ENCODE measurements around the gene PGM2L1.
A peak's percentile ranks its signal among the peaks of the same experiment; 100 is the strongest.

PGM2L1 gene

DNA sequence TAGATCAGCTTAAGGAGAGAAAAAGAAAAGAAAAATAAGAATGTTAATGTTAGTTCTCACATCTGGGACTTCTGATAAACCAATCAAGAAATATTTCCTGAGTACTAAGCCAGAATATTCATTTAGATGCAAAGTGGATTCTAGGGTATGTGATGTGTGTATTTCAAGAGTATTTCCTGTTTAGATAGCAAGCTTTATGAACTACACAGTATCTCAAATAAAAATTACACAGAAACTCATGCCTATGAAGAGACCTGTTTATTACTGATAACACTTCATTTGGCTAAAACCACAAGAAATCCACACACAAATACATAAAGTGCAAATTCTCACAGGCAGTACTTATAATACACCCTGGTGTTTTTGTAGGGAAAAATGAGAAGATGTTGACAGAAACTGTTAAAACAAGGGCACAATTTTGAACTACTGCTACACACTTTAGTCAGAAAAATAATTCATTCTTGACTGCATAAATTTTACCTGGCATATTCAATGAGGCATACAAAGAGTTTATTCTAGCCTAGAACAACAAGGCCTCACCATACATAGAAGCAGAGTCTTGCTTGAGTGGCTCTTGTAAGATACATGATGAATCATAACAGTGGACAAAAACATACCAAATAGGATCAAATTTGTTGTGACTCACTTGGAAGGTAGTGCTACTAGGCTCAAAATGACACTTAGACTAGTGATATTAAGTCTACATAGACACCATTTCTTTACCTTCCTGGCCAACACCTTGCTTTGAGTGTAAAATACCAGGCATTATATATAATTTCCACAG lies 68.0 kb downstream of the PGM2L1 start:
- FAIRE-seq (no peak), DNase-seq (ENCODE audit: insufficient read length) (no peak)
- TF ChIP-seq TAF1 (IDR thresholded peaks at IDR 0.05; ENCODE audit: borderline replicate concordance, low read depth, low read length), result no peak

DNA sequence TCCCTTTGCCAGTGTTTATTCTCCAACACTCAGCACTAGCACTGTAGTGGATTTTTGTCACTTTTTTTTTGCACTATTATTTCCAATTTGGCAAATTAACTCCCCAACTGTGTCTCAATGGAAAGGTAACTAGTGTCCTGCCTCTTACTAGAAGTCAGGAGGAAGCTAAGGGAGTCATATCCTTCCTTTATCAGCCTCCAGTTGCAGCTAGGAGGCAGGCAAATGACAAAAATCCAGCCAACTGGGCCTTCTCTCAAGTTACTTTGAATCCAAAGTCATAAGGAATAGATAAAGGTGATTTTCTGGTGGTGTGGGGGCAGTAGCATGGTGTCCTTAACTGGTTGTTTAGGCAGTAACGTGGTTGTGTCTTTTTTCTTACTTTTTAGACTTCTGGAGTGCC lies 71.2 kb downstream of the PGM2L1 start:
- DNase-seq (ENCODE audit: insufficient read length) (no peak), FAIRE-seq (no peak)
- TF ChIP-seq TAF1 (IDR thresholded peaks at IDR 0.05; ENCODE audit: borderline replicate concordance, low read depth, low read length) (no peak), POLR2AphosphoS5 (IDR thresholded peaks at IDR 0.05; ENCODE audit: low read depth, low read length) (no peak), POLR2A (IDR thresholded peaks at IDR 0.05; ENCODE audit: low read depth, low read length) (no peak)

DNA sequence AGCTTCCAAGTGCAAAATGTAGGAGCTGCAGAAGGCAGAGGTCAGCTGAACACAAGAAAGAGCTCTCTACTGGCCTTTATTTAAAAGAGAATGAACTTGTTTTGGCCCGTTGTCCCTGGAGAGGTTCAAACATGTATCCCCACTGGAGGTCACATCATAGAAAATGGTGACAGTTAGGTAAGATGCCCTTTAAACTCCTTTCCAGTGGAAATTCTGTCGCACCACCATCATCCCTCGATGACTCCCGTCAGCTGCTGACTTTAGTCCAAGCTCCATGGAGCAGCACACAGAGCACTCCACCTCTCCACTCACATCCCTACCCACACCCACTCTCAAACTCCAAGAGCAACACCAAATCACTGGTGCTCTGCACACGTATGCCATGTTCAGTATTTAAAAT lies 71.6 kb downstream of the PGM2L1 start:
- FAIRE-seq, result no peak
- DNase-seq (ENCODE audit: insufficient read length), result no peak
- no peak for TF ChIP-seq TAF1 (IDR thresholded peaks at IDR 0.05; ENCODE audit: borderline replicate concordance, low read depth, low read length)
- no peak for TF ChIP-seq POLR2A (IDR thresholded peaks at IDR 0.05; ENCODE audit: low read depth, low read length)
- TF ChIP-seq POLR2AphosphoS5 (IDR thresholded peaks at IDR 0.05; ENCODE audit: low read depth, low read length), result no peak

DNA sequence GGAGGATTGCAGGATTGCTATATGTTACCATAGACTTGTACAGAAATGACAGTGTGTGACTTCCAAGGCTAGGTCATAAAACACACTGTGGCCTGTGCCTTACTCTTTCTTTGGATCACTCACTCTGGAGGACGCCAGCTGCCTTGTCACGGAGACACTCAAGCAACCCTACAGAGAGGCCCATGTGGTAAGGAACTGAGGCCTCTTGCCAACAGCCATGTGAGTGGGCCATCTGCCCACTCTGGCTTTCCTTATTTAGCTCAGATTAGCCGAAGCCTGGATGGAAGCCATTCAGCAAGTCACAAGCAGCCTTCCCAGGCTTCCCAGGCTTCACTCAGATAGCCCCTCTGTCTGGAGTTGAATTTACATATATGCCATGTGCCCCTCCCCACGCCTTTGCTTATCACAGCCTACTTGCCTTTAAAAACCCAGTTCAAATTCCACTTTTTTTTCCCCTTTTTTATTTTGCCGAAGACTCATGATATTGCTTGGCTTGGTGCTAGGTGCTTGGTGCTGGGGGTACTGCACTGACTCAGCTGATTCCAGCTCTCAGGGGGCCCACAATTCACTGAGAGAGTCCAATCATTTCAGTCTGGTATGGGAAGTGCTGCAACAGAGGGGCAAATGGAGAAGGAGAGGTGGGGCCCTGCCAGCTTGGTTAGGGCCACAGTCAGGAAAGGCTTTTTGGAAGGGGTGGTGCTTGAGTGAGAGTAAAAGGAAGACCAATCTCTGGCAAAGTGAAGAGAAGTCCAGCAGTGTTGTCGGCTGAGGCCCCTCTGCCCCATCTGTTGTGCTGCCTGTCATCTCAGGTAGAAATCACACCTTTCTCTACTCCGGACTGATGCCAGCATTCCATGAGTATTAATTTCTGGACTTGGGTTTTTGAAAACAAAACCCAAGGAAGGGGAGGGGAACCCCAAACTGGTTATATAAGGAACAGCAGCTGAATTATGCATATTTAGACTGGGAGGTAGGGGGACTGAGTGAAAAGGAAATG lies 72.3 kb downstream of the PGM2L1 start:
- TF ChIP-seq POLR2AphosphoS5 (IDR thresholded peaks at IDR 0.05; ENCODE audit: low read depth, low read length), result no peak
- TF ChIP-seq TAF1 (IDR thresholded peaks at IDR 0.05; ENCODE audit: borderline replicate concordance, low read depth, low read length), result no peak
- TF ChIP-seq POLR2A (IDR thresholded peaks at IDR 0.05; ENCODE audit: low read depth, low read length), result no peak
- FAIRE-seq, result no peak
- no peak for DNase-seq (ENCODE audit: insufficient read length)

DNA sequence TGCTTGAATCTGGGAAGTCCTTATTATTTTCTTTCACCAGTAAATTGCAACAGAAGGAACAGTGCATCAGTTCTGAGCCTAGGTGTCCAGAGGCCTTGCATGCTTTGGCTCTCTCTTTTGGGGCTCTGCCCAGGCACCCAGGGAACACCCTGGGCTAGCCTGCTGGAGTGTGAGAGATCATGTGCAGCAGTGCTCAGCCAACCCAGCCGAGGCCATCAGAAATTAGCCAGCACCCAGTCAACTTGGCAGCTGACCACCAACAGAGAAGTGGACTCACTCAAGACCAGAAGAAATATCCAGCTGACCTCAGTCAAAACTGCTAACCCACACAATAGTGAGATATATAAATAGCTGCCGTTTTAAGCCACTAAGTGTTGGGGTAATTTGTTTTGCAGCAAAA lies 75.6 kb downstream of the PGM2L1 start:
- FAIRE-seq, result no peak

DNA sequence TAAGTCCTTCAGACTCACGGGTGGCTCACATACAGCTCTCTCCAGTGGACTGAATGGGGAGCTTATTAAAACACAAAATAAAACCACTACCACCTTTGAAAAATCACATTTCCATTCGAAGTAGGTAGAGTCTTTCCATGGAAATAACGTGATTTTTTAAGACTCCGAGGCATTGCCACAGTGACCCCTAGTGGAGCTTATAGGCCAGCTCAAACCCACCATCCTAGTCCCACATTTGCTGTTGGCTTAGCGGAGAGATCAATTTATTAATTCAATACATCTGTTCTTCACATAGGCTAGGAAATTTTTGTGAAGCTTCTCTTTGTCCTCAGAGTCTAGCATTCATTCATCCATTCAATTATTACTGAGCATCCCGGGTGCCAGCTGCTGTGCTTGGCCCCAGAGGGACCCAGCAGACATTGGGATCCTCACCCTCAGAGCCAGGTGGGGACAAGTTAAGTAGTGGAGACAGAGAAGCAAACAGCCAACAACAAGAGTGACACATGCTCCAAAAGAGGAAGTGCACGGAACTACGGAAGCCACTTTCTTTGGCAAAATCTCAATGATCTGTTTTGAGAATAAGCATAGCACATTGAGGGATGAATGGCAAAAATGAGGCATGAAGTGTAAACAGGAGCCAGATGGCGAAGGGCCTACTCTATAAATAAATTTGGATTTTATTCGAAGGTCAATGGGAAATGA lies 76.6 kb downstream of the PGM2L1 start:
- TF ChIP-seq POLR2AphosphoS5 (IDR thresholded peaks at IDR 0.05; ENCODE audit: low read depth, low read length), result no peak
- TF ChIP-seq TAF1 (IDR thresholded peaks at IDR 0.05; ENCODE audit: borderline replicate concordance, low read depth, low read length), result no peak
- no peak for TF ChIP-seq POLR2A (IDR thresholded peaks at IDR 0.05; ENCODE audit: low read depth, low read length)

More for the DNA sequence above, 75.6 kb downstream of the PGM2L1 start:
- no peak for DNase-seq (ENCODE audit: insufficient read length)
- TF ChIP-seq TAF1 (IDR thresholded peaks at IDR 0.05; ENCODE audit: borderline replicate concordance, low read depth, low read length), result no peak
- TF ChIP-seq POLR2A (IDR thresholded peaks at IDR 0.05; ENCODE audit: low read depth, low read length), result no peak
- no peak for TF ChIP-seq POLR2AphosphoS5 (IDR thresholded peaks at IDR 0.05; ENCODE audit: low read depth, low read length)

DNA sequence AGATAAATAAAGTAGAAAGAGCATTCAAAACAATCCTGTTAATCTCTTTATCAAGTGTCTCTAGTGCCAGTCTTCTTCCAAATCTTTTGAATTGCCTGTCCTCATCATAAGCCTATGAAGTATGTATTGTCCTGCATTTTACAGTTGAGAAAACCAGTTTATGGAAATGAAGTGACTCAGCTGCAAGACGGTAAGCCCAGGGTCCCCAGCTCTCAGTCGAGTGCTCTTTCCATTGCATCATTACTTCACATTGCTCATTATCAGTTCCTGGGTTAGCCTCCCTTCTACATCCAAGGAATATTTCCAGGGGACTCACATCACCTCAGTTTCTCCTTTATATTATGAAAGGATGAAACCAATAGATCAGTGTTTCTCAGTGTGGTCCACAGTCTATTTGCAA lies 77.7 kb downstream of the PGM2L1 start:
- DNase-seq (ENCODE audit: insufficient read length), result no peak
- no peak for TF ChIP-seq POLR2AphosphoS5 (IDR thresholded peaks at IDR 0.05; ENCODE audit: low read depth, low read length)
- TF ChIP-seq POLR2A (IDR thresholded peaks at IDR 0.05; ENCODE audit: low read depth, low read length), result no peak
- no peak for TF ChIP-seq TAF1 (IDR thresholded peaks at IDR 0.05; ENCODE audit: borderline replicate concordance, low read depth, low read length)
- no peak for FAIRE-seq

More for the DNA sequence above, 76.6 kb downstream of the PGM2L1 start:
- no peak for DNase-seq (ENCODE audit: insufficient read length)
- FAIRE-seq, result peak; percentile 76

DNA sequence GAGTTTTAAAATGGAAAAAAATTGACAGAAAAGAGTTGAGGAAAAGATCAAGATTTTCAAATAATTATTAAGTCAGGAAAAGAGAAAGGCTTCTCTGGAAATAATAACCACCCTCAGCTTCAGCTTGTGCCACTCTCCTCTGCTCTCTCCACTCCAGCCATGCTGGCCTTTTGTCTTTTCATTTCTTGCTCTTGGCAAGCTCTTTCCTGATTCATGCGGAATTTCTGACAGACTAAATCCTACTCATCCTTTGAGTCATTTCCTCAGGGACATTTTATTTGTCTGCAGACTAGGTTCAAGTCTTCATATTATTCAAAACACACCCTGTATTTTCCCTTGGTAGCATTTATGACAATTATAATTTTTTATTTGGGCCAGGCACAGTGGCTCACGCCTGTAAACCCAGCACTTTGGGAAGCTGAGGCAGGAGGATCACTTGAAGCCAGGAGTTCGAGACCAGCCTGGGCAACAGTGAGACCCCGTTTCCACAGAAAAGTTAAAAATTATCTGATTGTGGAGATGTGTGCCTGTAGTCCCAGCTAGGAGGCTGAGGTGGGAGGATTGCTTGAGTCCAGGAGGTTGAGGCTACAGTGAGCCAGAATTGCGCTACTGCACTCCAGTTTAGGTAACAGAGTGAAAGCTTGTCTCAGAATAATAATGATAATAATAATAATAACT lies 79.0 kb downstream of the PGM2L1 start:
- no peak for FAIRE-seq
- no peak for DNase-seq (ENCODE audit: insufficient read length)
- TF ChIP-seq POLR2A (IDR thresholded peaks at IDR 0.05; ENCODE audit: low read depth, low read length) (no peak), POLR2AphosphoS5 (IDR thresholded peaks at IDR 0.05; ENCODE audit: low read depth, low read length) (no peak), TAF1 (IDR thresholded peaks at IDR 0.05; ENCODE audit: borderline replicate concordance, low read depth, low read length) (no peak)

DNA sequence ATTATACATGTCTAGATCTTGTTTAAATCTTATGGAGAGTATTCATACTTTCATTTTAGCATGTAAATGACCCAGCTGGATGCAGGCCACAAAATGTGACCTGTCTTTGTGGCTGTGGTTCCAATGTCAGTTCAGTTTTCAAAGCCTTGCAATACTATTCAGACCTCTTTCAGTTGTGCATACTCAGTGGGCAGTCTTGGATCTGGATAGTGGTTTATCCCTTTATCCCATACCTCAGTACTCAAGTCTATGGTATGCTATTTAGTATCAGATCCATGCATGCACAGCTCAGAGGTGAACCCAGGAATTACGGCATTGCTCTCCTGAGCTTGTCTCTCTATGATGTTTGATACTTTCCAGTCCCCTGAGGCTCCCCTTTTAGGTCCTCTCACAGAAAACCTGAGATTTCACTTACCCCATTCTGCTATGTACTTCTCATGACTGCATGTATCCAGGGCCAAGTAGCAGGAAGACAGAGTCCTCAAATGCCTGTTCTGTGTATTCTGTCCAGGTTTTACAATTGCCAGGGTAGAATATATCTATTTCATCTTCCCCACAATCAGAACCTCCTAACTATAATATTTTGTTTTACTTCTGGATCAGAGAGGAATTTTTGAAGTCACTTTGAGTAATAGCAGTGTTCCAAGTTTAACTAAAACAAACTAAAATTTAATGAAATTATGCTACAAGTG lies 79.8 kb downstream of the PGM2L1 start:
- FAIRE-seq, result no peak
- no peak for DNase-seq (ENCODE audit: insufficient read length)
- TF ChIP-seq TAF1 (IDR thresholded peaks at IDR 0.05; ENCODE audit: borderline replicate concordance, low read depth, low read length) (no peak), POLR2AphosphoS5 (IDR thresholded peaks at IDR 0.05; ENCODE audit: low read depth, low read length) (no peak), POLR2A (IDR thresholded peaks at IDR 0.05; ENCODE audit: low read depth, low read length) (no peak)

DNA sequence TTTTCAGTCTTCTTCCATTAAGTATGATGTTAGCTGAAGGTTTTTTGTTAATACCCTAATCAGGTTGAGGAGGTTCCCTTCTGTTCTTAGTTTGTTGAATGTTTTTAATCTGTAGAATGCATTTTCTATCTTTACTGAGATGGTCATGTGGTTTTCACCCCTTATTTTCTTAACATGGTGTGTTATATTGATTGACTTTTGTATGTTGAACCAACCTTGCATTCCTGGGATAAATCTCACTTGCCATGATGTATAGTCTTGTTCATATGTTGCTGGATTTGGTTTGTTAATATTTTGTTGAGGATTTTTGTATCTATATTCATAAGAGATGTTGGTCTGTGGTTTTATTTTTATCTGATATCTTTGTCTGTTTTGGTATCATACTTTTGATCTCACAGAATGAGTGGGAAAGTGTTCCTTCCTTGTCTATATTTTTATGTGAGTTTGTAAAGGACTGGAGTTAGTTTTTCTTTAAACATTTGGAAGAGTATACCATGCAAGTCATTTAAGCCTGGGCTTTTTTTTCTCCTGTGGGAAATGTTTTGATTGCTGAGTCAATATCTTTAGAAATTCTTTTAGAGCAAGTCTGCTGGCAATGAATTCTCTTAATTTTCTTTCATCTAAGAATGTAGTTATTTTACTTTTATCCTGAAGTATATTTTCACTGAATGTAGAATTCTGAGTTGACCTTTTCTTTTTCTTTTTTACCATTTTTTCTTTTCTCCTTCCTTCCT lies 81.3 kb downstream of the PGM2L1 start:
- FAIRE-seq (no peak), DNase-seq (ENCODE audit: insufficient read length) (no peak)
- TF ChIP-seq POLR2AphosphoS5 (IDR thresholded peaks at IDR 0.05; ENCODE audit: low read depth, low read length) (no peak), POLR2A (IDR thresholded peaks at IDR 0.05; ENCODE audit: low read depth, low read length) (no peak), TAF1 (IDR thresholded peaks at IDR 0.05; ENCODE audit: borderline replicate concordance, low read depth, low read length) (no peak)

Data from GM12892 (cell line).